Thymus (tissue), 14 donors: Measurements from ENCODE around the gene DNAH12. TPM values are rescaled to one million over a fixed set of nuclear protein-coding genes. Genes with fewer than 3 reads are reported as not detected.

Experiments
- DNase-seq, 9 donors: peaks; one replicate each; pipeline ENCODE4 v3.0.0-alpha.2; 2013; ENCODE audit warnings: low spot score in 9 of 9, low read depth in 6 of 9, missing footprints in 1 of 9
- H3K27ac ChIP-seq, 2 donors: one replicate each; pipeline ENCODE4 v1.5.1; 2013; ENCODE audit warnings: control low read depth in 1 of 2, low read depth in 1 of 2, low read length in 1 of 2, mild to moderate bottlenecking in 1 of 2, moderate library complexity in 1 of 2
- H3K27me3 ChIP-seq, 2 donors: one replicate each; pipeline ENCODE4 v1.5.1; 2013; ENCODE audit warnings: low read length in 1 of 2; ENCODE audit not compliant: control insufficient read depth in 2 of 2, insufficient read depth in 1 of 2
- H3K36me3 ChIP-seq, 2 donors: one replicate each; pipeline ENCODE4 v1.5.1; 2013; ENCODE audit warnings: low read length in 1 of 2, mild to moderate bottlenecking in 1 of 2, moderate library complexity in 1 of 2; ENCODE audit not compliant: control insufficient read depth in 2 of 2, insufficient read depth in 2 of 2
- H3K4me1 ChIP-seq, 2 donors: one replicate each; pipeline ENCODE4 v1.5.1; 2013; ENCODE audit warnings: low read length in 2 of 2; ENCODE audit not compliant: control insufficient read depth in 2 of 2, insufficient read depth in 2 of 2
- H3K4me3 ChIP-seq, 2 donors: one replicate each; pipeline ENCODE4 v1.5.1; 2013; ENCODE audit warnings: low read length in 2 of 2, control low read depth in 1 of 2, mild to moderate bottlenecking in 1 of 2
- H3K9me3 ChIP-seq, 2 donors: one replicate each; pipeline ENCODE4 v1.5.1; 2013; ENCODE audit warnings: low read length in 1 of 2, mild to moderate bottlenecking in 1 of 2; ENCODE audit not compliant: control insufficient read depth in 2 of 2, insufficient read depth in 1 of 2
- WGBS: extraction: QIAGEN DNeasy Blood & Tissue Kit; methylation state at CpG from one replicate; pipeline ENCODE4 v1.1.7; 2013; 5-methylcytosine and 5-hydroxymethylcytosine counted together
- long read RNA-seq, 10 donors: transcript quantifications; one replicate each; lab custom pipeline, GENCODE V29; 2026
- polyA plus RNA-seq: library from polyadenylated mRNA; stranded (reverse); fragments of 200-250 nt; gene quantifications from one replicate; pipeline ENCODE4 v1.2.3, GENCODE V29; 2013
- total RNA-seq: library from RNA; stranded (reverse); fragments of 120-200 nt; gene quantifications from one replicate; pipeline ENCODE4 v1.2.4, GENCODE V29; 2013
- donor health status: healthy.

DNAH12 gene
- total RNA-seq, result 0.14 TPM
- polyA plus RNA-seq, result 1.2 TPM
- long read RNA-seq, donor 1, result 0 reads
- long read RNA-seq, donor 2, partial matches to known transcripts, result 0 of 25 reads
- long read RNA-seq, donor 2, other reads (novel, unspliced or antisense), result 25 of 25 reads
- long read RNA-seq, donor 3, result 0 reads
- long read RNA-seq, donor 4, result 0 reads
- long read RNA-seq, donor 5, result 0 reads
- long read RNA-seq, donor 6, result 0 reads
- long read RNA-seq, donor 7, result 0 reads
- long read RNA-seq, donor 8, result 0 reads
- long read RNA-seq, donor 9, result 0 reads
- long read RNA-seq, donor 10, result 0 reads

- H3K27me3 ChIP-seq, result peaks cover 0 to 3% of the 10 kb centered on the region in 2 donors
- no peaks in the 10 kb centered on the region for H3K36me3 ChIP-seq
- no peak within 1 kb of the TSS for H3K4me3 ChIP-seq
- no peaks in the 10 kb centered on the region for H3K9me3 ChIP-seq
- no peak within 1 kb of the TSS for H3K27ac ChIP-seq
- WGBS, result 15% methylated on average over 20 of the region's 20 CpGs
- peaks cover 0 to 4% of the 10 kb centered on the region in 2 donors for H3K4me1 ChIP-seq
- DNase-seq, result peak in 4 of 9 donors; percentile 5 to 48 (median 19)
Measured at GRCh38 chr3:57544181-57545125, at the start of gene DNAH12. Gene DNAH12, minus strand, starts transcription at chr3:57544344. Its CDS starts 1,474 bp downstream, at chr3:57542870.

GRCh38 chr3:57592306-57592705 lies 48.2 kb upstream of the DNAH12 start:
- Histone ChIP-seq H3K9me3 (peaks cover 0 to 4% of the 10 kb centered on the region in 2 donors), H3K27me3 (no peaks in the 10 kb centered on the region), H3K27ac (no peak overlapping the region), H3K4me1 (peaks cover 2 to 9% of the 10 kb centered on the region in 2 donors), H3K4me3 (no peak overlapping the region), H3K36me3 (peaks cover 0 to 9% of the 10 kb centered on the region in 2 donors)
- WGBS, result 78% methylated on average over 6 of the region's 6 CpGs
- no peak for DNase-seq

- 97% methylated on average over 2 of the region's 2 CpGs for WGBS
- Histone ChIP-seq H3K27ac (no peak overlapping the region), H3K4me3 (no peak overlapping the region), H3K4me1 (no peaks in the 10 kb centered on the region), H3K9me3 (no peaks in the 10 kb centered on the region), H3K27me3 (no peaks in the 10 kb centered on the region), H3K36me3 (peaks cover under 1 to 23% of the 10 kb centered on the region in 2 donors)
- no peak for DNase-seq
Measured at GRCh38 chr3:57587905-57588304, 43.8 kb upstream of the DNAH12 start.

- H3K36me3 ChIP-seq, result peaks cover 3 to 23% of the 10 kb centered on the region in 2 donors
- H3K4me3 ChIP-seq, result no peak overlapping the region
- H3K27me3 ChIP-seq, result no peaks in the 10 kb centered on the region
- WGBS, result 83% methylated on average over 6 of the region's 6 CpGs
- H3K4me1 ChIP-seq, result no peaks in the 10 kb centered on the region
- H3K9me3 ChIP-seq, result no peaks in the 10 kb centered on the region
- no peak for DNase-seq
- no peak overlapping the region for H3K27ac ChIP-seq
Measured at GRCh38 chr3:57586778-57587177, 42.6 kb upstream of the DNAH12 start.

- 99% methylated on average over 2 of the region's 2 CpGs for WGBS
Measured at GRCh38 chr3:57583544-57583943, 39.4 kb upstream of the DNAH12 start.

GRCh38 chr3:57582474-57583168 lies 38.5 kb upstream of the DNAH12 start:
- H3K9me3 ChIP-seq, result no peaks in the 10 kb centered on the region
- H3K27ac ChIP-seq, result no peak overlapping the region
- H3K27me3 ChIP-seq, result no peaks in the 10 kb centered on the region
- no peaks in the 10 kb centered on the region for H3K4me1 ChIP-seq
- peaks cover 13 to 47% of the 10 kb centered on the region in 2 donors for H3K36me3 ChIP-seq
- peak in 2 of 9 donors; percentile 9 to 12 for DNase-seq
- 92% methylated on average over 7 of the region's 7 CpGs for WGBS
- no peak overlapping the region for H3K4me3 ChIP-seq

More at GRCh38 chr3:57583544-57583943, 39.4 kb upstream of the DNAH12 start:
- peaks cover 3 to 39% of the 10 kb centered on the region in 2 donors for H3K36me3 ChIP-seq
- no peak overlapping the region for H3K4me3 ChIP-seq
- H3K27ac ChIP-seq, result no peak overlapping the region
- no peaks in the 10 kb centered on the region for H3K9me3 ChIP-seq
- no peak for DNase-seq
- no peaks in the 10 kb centered on the region for H3K27me3 ChIP-seq
- H3K4me1 ChIP-seq, result no peaks in the 10 kb centered on the region

GRCh38 chr3:57577801-57578200 lies 33.7 kb upstream of the DNAH12 start:
- Histone ChIP-seq H3K4me1 (no peaks in the 10 kb centered on the region), H3K4me3 (no peak overlapping the region), H3K27ac (no peak overlapping the region), H3K9me3 (no peaks in the 10 kb centered on the region), H3K36me3 (peaks cover 24 to 65% of the 10 kb centered on the region in 2 donors), H3K27me3 (no peaks in the 10 kb centered on the region)
- WGBS, result 98% methylated on average over 9 of the region's 9 CpGs
- no peak for DNase-seq

GRCh38 chr3:57575966-57576626 lies 32.0 kb upstream of the DNAH12 start:
- Histone ChIP-seq H3K9me3 (no peaks in the 10 kb centered on the region), H3K4me3 (no peak overlapping the region), H3K4me1 (no peaks in the 10 kb centered on the region), H3K36me3 (peaks cover 25 to 66% of the 10 kb centered on the region in 2 donors), H3K27me3 (no peaks in the 10 kb centered on the region), H3K27ac (no peak overlapping the region)
- 97% methylated on average over 3 of the region's 3 CpGs for WGBS
- no peak for DNase-seq
